Pons (tissue), 1 donor: ENCODE data around the gene PCNX1.
"Not testable (repeated sequence)": the region's sequence is repeated elsewhere in the genome, so short reads cannot be mapped to it uniquely, and the experiment has no call there.

ENCODE experiments used
- DNase-seq: peaks from one replicate; pipeline ENCODE4 v3.0.0-alpha.2; 2016; ENCODE audit warnings: low spot score

PCNX1 gene

GRCh38 chr14:71129716-71130490, 222.6 kb downstream of the PCNX1 start:
- DNase-seq: not testable (repeated sequence)

GRCh38 chr14:71130491-71131179, 223.4 kb downstream of the PCNX1 start:
- no peak for DNase-seq

GRCh38 chr14:71133296-71133695, 226.0 kb downstream of the PCNX1 start:
- no peak for DNase-seq

GRCh38 chr14:71135496-71135895, 228.2 kb downstream of the PCNX1 start:
- no peak for DNase-seq

- no peak for DNase-seq
These were observed 228.7 kb downstream of the PCNX1 start for GRCh38 chr14:71135911-71136310.

GRCh38 chr14:71136386-71137060, 229.3 kb downstream of the PCNX1 start:
- no peak for DNase-seq

- DNase-seq: no peak
These were observed 230.5 kb downstream of the PCNX1 start for GRCh38 chr14:71137536-71138447.

- DNase-seq: peak; percentile 53
These were observed 231.4 kb downstream of the PCNX1 start for GRCh38 chr14:71138448-71139293.

- no peak for DNase-seq
These were observed 232.2 kb downstream of the PCNX1 start for GRCh38 chr14:71139294-71139946.

- no peak for DNase-seq
These were observed 232.9 kb downstream of the PCNX1 start for GRCh38 chr14:71140157-71140556.

GRCh38 chr14:71141701-71142374, 234.6 kb downstream of the PCNX1 start:
- no peak for DNase-seq

- peak; percentile 63 for DNase-seq
These were observed 235.2 kb downstream of the PCNX1 start for GRCh38 chr14:71142375-71143038.

- DNase-seq: peak; percentile 27
These were observed 236.4 kb downstream of the PCNX1 start for GRCh38 chr14:71143381-71144290.

- not testable (repeated sequence) for DNase-seq
These were observed 240.1 kb downstream of the PCNX1 start for GRCh38 chr14:71147335-71147734.

- no peak for DNase-seq
These were observed 241.4 kb downstream of the PCNX1 start for GRCh38 chr14:71148627-71149026.

- DNase-seq: no peak
These were observed 243.5 kb downstream of the PCNX1 start for GRCh38 chr14:71150737-71151136.

- DNase-seq: no peak
These were observed 248.5 kb downstream of the PCNX1 start for GRCh38 chr14:71155743-71156142.
